Lower leg skin (tissue), 3 donors: ENCODE results near the gene WWOX.

ENCODE experiments used
- CTCF ChIP-seq, 3 donors: fragments of 450-650 bp; IDR thresholded peaks; one replicate each; pipeline ENCODE4 v1.5.1; 2016; ENCODE audit warnings: antibody characterized with exemption in 3 of 3, mild to moderate bottlenecking in 3 of 3, moderate library complexity in 2 of 3
- POLR2A ChIP-seq, 2 donors: fragments of 450-650 bp; IDR thresholded peaks; one replicate each; pipeline ENCODE4 v1.6.1; 2016 to 2017; ENCODE audit warnings: antibody characterized with exemption in 2 of 2, mild to moderate bottlenecking in 1 of 2, moderate library complexity in 1 of 2

GRCh38 chr16:78254841-78255240, 155.4 kb downstream of the WWOX start:
- TF ChIP-seq CTCF (IDR thresholded peaks at IDR 0.05) (no peak), POLR2A (IDR thresholded peaks at IDR 0.05) (no peak)
